ENCODE data around the gene MOSPD3.

DNA sequence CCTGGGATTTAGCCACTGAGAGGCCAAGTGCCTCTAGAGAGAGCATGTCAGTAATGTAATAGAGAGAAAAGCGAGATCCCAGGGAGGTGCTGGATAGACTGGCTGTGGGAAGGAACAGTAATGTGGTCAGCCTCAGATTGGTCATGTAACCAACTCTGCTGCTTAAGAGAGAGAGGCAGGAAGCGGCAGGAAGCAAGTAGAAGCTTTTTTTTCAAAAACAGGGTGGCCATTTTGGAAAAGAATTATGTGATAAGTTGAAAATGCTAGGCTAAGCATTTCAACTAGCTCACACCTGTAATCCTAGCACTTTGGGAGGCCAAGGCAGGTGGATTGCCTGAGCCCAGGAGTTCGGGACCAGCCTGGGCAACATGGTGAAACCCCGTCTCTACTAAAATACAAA, 13.9 kb upstream of the MOSPD3 start:
- TF ChIP-seq POLR2A (IDR thresholded peaks at IDR 0.05; ENCODE audit: low read depth, low read length) (no peak), POU2F2 (IDR thresholded peaks at IDR 0.05; ENCODE audit: low read depth, low read length) (no peak), POLR2AphosphoS5 (IDR thresholded peaks at IDR 0.05; ENCODE audit: low read depth, low read length) (no peak)
